Uterus (tissue), 2 donors: ENCODE measurements around the gene RRBP1.

Experiments used
- CTCF ChIP-seq, 4 experiments: fragments of 200-600 bp in 2 of 4; fragments of 450-650 bp in 2 of 4; sonication (generic) in 2 of 4; IDR thresholded peaks; one replicate each; pipeline ENCODE4 v1.5.1; 2016 to 2019; ENCODE audit warnings: antibody characterized with exemption in 4 of 4, mild to moderate bottlenecking in 2 of 4, moderate library complexity in 1 of 4
- POLR2A ChIP-seq, 2 donors: fragments of 450-650 bp; IDR thresholded peaks; one replicate each; pipeline ENCODE4 v1.6.1; 2016; ENCODE audit warnings: antibody characterized with exemption in 2 of 2, mild to moderate bottlenecking in 1 of 2, moderate library complexity in 1 of 2

GRCh38 chr20:17679941-17680835, 1.9 kb downstream of the RRBP1 start:
- TF ChIP-seq CTCF (IDR thresholded peaks at IDR 0.05) (no peak), POLR2A (IDR thresholded peaks at IDR 0.05) (no peak)
